HEK293T (cell line): ENCODE data around the gene ATG2A.

Source experiments
- ARNT ChIP-seq: fragments of 450-650 bp; IDR thresholded peaks from 2 replicates; pipeline ENCODE4 v1.6.1; 2017; ENCODE audit warnings: mild to moderate bottlenecking
- BHLHE40 ChIP-seq: fragments of 450-650 bp; IDR thresholded peaks from 2 replicates; pipeline ENCODE4 v1.6.1; 2016; ENCODE audit warnings: mild to moderate bottlenecking, moderate library complexity, borderline replicate concordance
- ELF4 ChIP-seq: fragments of 450-650 bp; IDR thresholded peaks from 2 replicates; pipeline ENCODE4 v1.6.1; 2017; ENCODE audit warnings: antibody characterized with exemption
- FOXA1 ChIP-seq: fragments of 450-650 bp; IDR thresholded peaks from 2 replicates; pipeline ENCODE4 v1.6.1; 2016; ENCODE audit warnings: mild to moderate bottlenecking
- FOXK2 ChIP-seq: fragments of 450-650 bp; IDR thresholded peaks from 2 replicates; pipeline ENCODE4 v1.6.1; 2016; ENCODE audit warnings: mild to moderate bottlenecking
- LEF1 ChIP-seq: fragments of 450-650 bp; IDR thresholded peaks from 2 replicates; pipeline ENCODE4 v1.6.1; 2017; ENCODE audit warnings: mild to moderate bottlenecking, borderline replicate concordance
- SP1 ChIP-seq: fragments of 450-650 bp; IDR thresholded peaks from 2 replicates; pipeline ENCODE4 v1.6.1; 2017
- TARDBP ChIP-seq: fragments of 450-650 bp; IDR thresholded peaks from 2 replicates; pipeline ENCODE4 v1.6.1; 2016
- ZNF384 ChIP-seq: fragments of 450-650 bp; IDR thresholded peaks from 2 replicates; pipeline ENCODE4 v1.6.1; 2016

GRCh38 chr11:64892411-64892831 is 24.6 kb downstream of the ATG2A start:
- TF ChIP-seq SP1 (no peak), ZNF384 (no peak), ELF4 (no peak), BHLHE40 (no peak), FOXA1 (no peak), TARDBP (no peak), ARNT (no peak), FOXK2 (no peak), LEF1 (no peak)
